ENCODE measurements around the gene ZNF609. TPM values are rescaled to one million over a fixed set of nuclear protein-coding genes. Genes with fewer than 3 reads are reported as not detected.

The ZNF609 gene
- polyA plus RNA-seq, 1 experiment, result 12.5 TPM

DNA sequence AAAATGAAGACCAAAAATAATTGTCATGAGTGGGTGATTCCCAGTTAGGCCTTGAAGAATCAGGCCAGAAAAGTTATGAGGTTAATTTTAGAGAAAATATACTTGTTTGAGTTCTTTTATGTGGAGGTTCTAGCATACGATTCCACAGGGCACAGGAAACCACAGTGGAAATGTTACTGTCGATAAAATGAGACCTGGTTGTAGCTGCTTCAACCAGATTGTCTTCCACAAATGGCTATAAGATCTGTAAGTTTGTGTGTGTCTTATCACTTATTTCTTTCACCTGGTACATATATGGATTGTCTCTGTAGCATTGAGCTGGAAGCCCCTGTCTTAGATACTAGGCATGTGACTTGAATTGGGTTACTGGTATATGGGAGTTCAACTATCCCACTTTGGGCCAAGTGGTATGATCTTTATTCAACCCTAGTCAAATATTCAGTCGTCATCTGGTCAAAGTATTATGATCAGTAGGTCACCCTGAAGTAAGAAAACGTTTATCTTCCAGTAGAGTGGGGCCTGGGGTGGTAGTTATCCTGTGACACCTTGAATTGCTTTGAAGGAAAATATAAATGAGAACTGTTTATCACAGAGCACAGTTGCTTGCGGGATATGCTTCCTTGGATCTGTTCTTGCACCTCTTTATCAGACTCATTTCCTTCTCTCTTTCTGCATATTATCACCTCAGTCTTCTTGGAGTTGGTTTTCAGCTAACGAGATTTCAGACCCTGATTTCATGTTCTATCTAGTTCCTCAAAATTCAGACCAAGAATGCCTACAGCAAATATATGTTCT lies 21.5 kb upstream of the ZNF609 start:
- POLR2A ChIA-PET, result no interaction called here
- CTCF ChIA-PET, result interaction anchor here (1.4 kb wide), 1 partner anchor 229 kb away, joined by 3 read pairs; no protein-coding TSS in a partner anchor
- Histone ChIP-seq H3K36me3 (ENCODE audit: control insufficient read depth, insufficient read depth, low read length) (no peaks in the 10 kb centered on the region), H3K27me3 (ENCODE audit: control insufficient read depth, insufficient read depth, low read length) (no peaks in the 10 kb centered on the region), H3K4me3 (ENCODE audit: low read depth, low read length) (no peak overlapping the region)
- TF ChIP-seq, protein P1, sequence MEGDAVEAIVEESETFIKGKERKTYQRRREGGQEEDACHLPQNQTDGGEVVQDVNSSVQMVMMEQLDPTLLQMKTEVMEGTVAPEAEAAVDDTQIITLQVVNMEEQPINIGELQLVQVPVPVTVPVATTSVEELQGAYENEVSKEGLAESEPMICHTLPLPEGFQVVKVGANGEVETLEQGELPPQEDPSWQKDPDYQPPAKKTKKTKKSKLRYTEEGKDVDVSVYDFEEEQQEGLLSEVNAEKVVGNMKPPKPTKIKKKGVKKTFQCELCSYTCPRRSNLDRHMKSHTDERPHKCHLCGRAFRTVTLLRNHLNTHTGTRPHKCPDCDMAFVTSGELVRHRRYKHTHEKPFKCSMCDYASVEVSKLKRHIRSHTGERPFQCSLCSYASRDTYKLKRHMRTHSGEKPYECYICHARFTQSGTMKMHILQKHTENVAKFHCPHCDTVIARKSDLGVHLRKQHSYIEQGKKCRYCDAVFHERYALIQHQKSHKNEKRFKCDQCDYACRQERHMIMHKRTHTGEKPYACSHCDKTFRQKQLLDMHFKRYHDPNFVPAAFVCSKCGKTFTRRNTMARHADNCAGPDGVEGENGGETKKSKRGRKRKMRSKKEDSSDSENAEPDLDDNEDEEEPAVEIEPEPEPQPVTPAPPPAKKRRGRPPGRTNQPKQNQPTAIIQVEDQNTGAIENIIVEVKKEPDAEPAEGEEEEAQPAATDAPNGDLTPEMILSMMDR (IDR thresholded peaks at IDR 0.05; ENCODE audit: insufficient read depth, low read depth, low read length), result no peak
- no peak for DNase-seq (ENCODE audit: low read depth)

DNA sequence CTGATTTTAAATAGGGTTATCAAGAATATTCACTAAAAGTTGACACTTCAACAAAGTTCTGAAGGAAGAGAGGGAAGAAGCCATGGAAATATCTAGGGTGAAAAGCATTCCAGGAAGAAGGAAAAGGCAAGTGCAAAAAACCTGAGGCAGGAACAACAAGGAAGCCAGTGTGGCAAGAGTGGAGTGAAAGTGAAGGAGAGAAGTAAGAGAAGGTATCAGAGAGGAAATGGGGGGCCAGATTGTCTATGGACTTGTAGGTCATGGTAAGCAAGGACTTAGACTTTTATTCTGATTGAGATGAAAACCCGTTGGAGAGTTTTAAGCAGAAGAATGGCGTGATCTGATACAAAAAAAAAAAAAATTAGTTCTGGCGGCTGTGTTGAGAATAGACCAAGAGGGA lies 18.5 kb upstream of the ZNF609 start:
- H3K27me3 ChIP-seq (ENCODE audit: control insufficient read depth, insufficient read depth, low read length), result no peaks in the 10 kb centered on the region
- no peak for DNase-seq (ENCODE audit: low read depth)
- ChIA-PET POLR2A (no interaction called here), CTCF (interaction anchor here (1.0 kb wide), 1 partner anchor 140 kb away, joined by 3 read pairs; no protein-coding TSS in a partner anchor)
- no peaks in the 10 kb centered on the region for H3K36me3 ChIP-seq (ENCODE audit: control insufficient read depth, insufficient read depth, low read length)
- TF ChIP-seq, protein P1 (IDR thresholded peaks at IDR 0.05; ENCODE audit: insufficient read depth, low read depth, low read length), result no peak
- no peak overlapping the region for H3K4me3 ChIP-seq (ENCODE audit: low read depth, low read length)

DNA sequence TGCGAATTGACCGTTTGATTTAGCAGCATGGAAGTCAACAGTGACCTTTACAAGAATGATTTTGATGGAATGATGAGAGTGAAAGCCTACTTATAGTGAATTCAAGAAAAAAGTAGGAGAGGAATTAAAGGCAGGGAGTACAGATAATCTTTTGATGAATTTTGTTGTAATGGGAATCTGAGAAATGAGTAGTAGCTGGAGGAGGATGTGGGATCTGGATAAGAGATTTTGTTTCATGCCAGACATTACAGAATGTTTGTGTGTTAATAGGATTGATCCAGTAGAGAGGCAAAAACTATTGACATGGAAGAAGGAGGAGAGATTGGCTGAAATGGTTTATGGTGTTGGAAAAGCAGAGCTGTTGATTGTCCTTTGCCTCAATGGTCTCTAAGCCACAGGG lies 17.4 kb upstream of the ZNF609 start:
- TF ChIP-seq, protein P1 (IDR thresholded peaks at IDR 0.05; ENCODE audit: insufficient read depth, low read depth, low read length), result no peak
- no peak for DNase-seq (ENCODE audit: low read depth)
- ChIA-PET POLR2A (no interaction called here), CTCF (no interaction called here)
- Histone ChIP-seq H3K4me3 (ENCODE audit: low read depth, low read length) (no peak overlapping the region), H3K36me3 (ENCODE audit: control insufficient read depth, insufficient read depth, low read length) (peaks cover 3% of the 10 kb centered on the region; the same call in 1 of the 2 replicates), H3K27me3 (ENCODE audit: control insufficient read depth, insufficient read depth, low read length) (no peaks in the 10 kb centered on the region)

DNA sequence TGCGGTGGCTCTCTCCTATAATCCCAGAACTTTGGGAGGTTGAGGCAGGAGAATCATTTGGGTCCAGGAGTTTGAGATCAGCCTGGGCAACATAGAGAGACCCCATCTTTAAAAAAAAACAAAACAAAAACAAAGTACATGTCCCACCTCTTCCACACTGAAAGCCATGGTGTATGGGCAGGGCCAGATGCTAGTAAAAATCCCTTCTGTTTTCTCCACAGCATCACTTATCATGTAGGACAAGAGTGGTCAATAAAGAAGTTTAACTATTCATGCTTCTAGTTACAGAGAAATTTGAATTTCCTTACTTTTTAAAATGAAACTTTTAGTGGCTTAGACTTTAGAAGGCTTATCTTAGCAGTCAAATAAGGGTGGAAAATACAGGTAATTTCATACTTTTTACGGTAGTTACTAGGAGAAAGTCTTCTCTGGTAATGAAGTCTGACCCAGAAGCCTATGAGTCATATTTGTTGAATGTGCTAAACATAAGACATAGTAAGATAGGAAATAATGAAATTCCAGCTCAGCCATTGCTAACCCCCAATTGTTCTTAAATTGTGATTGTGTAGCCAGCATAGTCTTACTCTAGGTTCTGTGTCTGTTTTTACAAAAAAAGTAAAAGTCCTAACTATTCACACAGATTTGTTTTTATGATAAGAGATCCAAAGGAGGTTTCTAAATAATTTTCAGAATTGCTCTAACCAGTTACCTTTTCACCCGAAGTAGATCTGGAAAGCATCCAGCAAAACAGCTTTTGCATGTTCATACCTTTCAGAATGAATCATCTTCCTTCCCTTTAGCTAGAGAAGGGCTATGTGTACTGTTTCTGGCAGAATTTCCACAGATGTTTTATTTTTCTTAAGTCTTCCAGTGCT lies 16.4 kb upstream of the ZNF609 start:
- H3K27me3 ChIP-seq (ENCODE audit: control insufficient read depth, insufficient read depth, low read length), result no peaks in the 10 kb centered on the region
- peak; percentile 46 for DNase-seq (ENCODE audit: low read depth)
- H3K36me3 ChIP-seq (ENCODE audit: control insufficient read depth, insufficient read depth, low read length), result peaks cover 3% of the 10 kb centered on the region; the same call in 1 of the 2 replicates
- ChIA-PET POLR2A (no interaction called here), CTCF (no interaction called here)
- H3K4me3 ChIP-seq (ENCODE audit: low read depth, low read length), result no peak overlapping the region
- TF ChIP-seq, protein P1 (IDR thresholded peaks at IDR 0.05; ENCODE audit: insufficient read depth, low read depth, low read length), result no peak

DNA sequence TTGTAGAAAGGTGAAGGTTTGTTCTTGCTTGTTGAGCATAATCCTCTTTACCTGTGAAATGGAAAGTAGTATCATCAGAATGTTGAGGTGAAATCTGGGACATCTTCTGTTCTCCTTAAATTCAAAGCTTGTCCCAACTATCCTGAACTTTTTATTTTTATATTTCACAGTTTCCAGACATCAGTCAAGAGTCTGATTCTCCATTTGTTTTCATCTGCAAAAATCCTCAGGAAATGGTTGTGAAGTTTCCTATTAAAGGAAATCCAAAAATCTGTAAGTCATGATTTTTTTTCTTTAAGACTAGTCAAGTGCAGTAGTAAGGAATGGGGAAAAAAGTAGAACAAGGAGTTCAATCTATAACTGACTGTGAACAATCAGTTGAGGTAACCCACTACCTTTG lies 15.5 kb upstream of the ZNF609 start:
- DNase-seq (ENCODE audit: low read depth), result no peak
- POLR2A ChIA-PET, result no interaction called here
- H3K36me3 ChIP-seq (ENCODE audit: control insufficient read depth, insufficient read depth, low read length), result peaks cover 3% of the 10 kb centered on the region; the same call in 1 of the 2 replicates
- H3K4me3 ChIP-seq (ENCODE audit: low read depth, low read length), result no peak overlapping the region
- no peaks in the 10 kb centered on the region for H3K27me3 ChIP-seq (ENCODE audit: control insufficient read depth, insufficient read depth, low read length)
- TF ChIP-seq, protein P1 (IDR thresholded peaks at IDR 0.05; ENCODE audit: insufficient read depth, low read depth, low read length), result no peak
- CTCF ChIA-PET, result no interaction called here
